GM18907 (cell line): Measurements from ENCODE around the gene BDKRB2.

ENCODE experiments used
- ATAC-seq: cut with Tn5 transposase; IDR thresholded peaks from one replicate; pipeline ENCODE4 v1.9.1; 2021; ENCODE audit warnings: mild to moderate bottlenecking, moderate library complexity; ENCODE audit not compliant: unreplicated experiment

The BDKRB2 gene

DNA sequence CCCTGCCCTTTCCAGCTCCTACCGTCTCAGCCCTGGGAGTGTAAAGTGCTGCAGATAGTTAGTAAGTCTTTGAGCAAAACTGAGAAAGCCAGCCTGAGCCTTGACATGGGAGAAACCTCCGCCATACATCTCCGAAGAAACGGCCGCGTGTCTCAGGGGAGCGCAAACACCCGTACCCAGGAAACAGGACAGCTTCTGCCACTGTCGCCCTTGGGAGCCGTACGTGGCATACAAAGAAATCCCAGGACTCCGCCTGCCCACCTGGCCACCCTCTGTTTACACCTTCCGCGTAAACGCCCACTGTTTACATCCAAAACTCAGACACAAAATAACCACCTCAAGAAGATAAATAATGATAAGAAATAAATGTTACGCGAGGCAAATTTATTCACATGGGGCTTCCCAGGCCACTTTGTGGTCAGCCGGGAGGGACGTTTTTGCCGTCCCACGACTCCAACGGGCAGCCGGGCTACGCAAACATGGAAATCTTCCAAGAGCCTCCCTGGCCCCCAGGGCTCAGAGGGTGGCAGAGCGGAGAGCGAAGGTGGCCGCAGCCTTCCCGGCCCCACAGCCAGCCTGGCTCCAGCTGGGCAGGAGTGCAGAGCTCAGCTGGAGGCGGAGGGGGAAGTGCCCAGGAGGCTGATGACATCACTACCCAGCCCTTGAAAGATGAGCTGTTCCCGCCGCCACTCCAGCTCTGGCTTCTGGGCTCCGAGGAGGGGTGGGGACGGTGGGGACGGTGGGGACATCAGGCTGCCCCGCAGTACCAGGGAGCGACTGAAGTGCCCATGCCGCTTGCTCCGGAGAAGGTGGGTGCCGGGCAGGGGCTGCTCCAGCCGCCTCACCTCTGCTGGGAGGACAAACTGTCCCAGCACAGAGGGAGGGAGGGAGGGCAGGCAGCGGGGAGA, at the start of gene BDKRB2:
BDKRB2 (plus strand) TSS at position 689 of the 908 bp plus-strand sequence. CDS start 32,269 bp downstream, outside the sequence.
- no peak for ATAC-seq

DNA sequence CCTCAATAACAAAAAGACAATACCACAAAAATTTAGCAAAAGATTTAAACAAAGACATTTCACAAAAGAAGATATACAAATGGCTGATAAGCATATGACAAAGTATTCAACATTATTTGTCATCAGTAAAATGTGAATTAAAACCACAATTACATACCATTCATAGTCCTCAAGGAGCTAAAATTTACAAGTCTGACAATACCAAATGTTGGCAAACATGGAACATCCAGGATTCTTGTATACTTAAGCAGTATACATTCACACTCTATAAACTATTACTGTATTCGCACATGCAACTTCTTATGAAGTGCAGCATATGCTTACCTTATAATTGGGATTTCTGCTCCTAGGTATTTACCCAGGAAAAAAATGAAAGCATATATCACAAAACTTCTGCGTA, 49.7 kb upstream of the BDKRB2 start:
- ATAC-seq: no peak

DNA sequence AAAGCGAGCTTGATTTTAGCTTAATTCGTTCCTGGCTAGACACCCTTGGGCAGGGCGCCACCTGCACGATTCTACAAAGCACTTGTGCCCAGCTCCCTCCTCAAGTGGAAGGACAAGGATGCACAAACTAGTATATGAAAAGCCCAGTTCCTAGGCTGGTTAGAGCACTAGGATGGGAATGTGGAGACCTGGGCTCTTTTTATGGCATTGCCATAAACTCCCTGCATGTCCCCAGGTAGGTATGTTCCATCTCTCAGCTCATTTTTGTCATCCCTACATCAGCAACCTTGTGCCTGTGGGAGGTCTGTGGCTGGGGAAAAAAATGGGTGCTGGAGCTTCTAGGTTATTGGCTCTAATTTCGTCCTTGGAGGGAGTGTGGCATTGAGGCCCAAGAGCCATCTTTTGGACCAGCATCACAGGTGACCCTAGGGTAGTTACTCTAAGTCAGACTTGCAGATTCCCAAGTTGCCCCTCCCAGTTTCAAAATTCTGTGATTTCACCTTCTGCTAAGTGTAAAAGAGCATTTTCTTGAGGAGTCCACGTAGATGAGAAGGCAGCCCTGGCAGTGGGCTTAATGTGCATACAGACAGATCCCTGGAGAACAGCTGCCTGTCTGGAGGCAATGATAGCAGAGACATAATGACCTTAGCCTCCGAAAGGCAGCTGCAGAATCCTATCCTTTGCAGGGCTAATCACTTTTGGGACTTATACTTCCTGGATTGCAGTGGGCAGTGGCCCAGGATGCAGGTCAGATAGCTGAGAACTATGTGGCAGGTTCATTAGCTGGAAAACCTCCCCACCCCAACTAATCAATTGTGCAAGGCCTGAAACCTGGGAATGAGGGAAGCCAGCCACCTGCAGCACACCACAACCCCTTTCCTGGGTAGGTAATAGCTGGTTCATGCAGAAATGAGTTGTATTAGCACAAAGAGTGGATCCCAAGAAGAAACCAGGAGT, 47.6 kb upstream of the BDKRB2 start:
- no peak for ATAC-seq

DNA sequence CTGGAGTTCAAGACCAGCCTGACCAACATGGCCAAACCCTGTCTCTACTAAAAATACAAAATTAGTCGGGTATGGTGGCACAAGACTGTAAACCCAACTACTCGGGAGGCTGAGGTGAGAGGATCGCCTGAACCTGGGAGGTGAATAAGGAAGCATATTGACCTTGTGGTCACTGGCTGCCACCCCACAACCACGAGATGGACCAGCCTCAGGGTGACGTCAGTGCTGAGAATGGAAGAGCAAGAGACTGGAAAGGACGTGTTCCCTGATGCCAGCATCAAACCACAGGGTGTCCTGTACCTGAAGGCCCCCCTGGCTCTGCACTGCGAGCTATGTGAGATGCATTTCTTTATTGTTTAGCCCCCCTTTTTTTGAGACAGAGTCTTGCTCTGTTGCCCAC, 45.9 kb upstream of the BDKRB2 start:
- no peak for ATAC-seq

DNA sequence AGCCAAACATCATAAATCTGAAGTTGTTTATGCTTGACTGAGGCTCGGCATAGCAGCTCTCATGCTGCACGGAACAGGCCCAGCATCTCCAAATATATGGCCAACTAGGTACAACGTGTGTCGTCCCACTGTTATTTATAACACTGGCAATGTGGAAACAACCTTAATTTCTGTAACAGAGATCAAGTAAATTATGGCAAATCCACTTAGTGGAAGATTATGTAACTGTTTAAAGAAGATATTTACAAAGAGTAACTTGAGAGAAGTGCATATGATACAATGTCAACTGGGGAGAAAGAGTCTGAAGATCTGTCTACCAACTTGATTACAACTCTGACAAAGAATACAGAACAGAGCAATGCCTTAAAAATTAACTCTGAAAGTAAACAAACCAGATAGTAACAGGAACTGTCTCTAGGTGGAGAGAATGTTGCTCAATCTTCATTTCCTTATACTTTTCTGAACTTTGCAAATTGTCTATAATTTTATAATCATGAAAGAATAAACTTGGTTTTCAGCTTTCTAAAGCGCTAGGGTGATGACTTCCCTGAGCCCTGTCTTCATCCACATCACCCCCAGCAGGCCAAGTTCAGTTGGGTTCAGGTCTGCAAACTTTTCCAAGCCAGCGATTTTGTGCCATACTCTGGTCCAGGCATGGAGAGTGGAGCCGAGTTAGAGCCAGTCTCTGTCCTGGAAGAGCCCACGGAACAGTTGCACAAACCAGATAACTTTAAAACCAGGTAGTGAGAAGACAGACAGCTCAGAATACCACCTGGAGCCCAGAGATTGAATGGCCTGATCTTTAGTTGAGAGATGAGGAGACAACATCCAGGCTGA, 44.3 kb upstream of the BDKRB2 start:
- ATAC-seq: no peak

DNA sequence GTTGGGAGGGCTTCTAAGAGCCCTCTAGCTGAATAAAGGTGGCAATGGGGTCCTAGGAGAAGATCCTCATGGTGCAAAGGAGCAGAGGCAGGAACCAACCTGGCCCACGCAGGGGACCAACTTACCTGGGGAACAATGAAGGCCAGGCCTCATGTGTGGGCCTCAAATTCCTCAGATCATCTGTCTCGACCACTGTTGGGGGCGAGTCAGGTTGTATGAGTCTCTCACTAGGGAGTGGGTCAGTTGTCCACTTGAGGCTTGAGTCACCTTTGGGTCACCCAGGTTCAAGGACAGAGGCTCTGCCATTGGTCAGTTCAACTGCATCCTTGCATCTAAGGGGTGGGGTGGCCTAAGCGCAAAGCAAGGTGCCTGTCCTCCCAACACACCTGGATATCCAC, 43.7 kb upstream of the BDKRB2 start:
- ATAC-seq: no peak

DNA sequence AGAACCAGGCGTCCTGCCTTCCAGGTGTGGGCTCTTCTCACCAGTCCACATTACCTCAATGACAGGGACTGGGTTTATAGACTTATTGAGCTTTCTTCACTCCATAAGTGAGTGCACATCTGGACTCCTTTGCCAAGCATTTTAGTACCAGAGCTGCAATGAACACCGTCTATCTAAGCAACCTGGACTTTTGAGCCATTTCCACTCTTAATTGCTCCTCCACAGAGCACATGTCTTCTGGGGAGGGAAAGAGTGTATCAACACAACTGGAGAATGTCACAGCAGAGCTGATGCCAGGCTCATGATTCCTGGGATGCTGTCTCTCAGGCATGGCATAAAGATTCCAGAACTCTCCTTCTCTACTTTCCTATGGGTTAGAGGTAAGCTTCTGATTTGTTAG, 43.0 kb upstream of the BDKRB2 start:
- ATAC-seq: no peak

DNA sequence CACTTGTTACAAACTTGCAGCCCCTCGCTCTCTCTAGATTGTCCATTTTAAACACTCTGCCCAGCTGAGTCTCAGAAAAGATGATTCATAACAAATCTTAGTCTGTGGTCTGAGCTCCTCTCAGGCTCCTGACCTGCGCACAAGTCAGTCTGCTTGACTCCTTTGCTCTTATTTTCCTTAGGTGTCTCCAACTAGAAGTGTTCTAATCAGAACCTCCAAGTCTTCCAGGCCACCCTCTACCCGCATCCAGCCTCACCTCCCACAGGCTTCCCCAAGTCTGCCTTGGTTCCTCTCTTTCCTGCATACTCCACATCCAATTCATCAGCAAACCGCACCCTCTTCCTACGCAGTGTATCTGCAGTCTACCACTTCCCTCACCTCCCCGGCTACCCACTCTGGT, 42.4 kb upstream of the BDKRB2 start:
- ATAC-seq: no peak

DNA sequence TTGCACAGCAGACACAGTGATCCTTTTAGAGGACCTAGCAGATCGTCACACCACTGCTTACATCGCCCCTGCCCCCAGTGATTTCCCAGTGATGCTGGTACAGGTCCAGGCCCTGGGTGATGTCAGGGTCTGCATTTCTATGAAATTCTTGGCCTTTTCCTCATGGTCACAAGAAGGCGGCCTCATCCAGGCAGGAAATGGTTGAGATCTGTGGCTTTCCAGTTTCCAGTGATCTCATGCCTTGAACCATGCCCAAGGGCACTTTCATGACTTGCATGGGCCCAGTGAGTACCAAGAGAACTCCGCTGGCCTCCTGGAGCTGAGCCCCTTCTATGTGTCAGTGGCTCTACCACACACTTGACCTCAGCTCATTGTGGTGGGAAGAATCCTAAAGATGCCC, 41.9 kb upstream of the BDKRB2 start:
- ATAC-seq: no peak

DNA sequence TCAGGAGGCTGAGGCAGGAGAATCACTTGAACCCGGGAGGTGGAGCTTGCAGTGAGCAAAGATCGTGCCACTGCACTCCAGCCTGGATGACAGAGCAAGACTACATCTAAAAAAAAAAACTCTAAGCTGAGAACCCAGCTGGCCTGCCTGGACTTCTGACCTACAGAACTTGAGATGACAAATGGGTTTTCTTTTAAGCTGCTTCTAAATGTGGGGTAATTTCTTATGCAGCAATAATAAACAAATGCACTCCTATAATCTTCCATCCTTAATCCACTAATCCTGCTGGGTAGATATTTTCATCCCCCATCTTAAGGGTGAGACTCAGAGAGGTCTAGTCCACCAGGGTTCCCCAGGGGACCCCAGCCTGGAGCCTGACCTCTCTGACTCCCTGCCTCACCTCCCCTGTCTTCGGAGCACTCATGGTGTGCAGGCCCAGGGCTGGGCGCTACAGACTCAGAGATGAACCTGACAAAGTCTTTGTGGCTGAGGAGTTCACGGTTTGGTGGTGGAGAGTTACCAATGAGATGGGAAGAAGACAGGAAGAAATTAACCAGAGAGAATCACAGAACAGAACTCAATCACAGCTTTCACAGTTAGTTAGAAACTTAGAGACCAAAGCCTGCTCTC, 39.7 kb upstream of the BDKRB2 start:
- ATAC-seq: no peak

DNA sequence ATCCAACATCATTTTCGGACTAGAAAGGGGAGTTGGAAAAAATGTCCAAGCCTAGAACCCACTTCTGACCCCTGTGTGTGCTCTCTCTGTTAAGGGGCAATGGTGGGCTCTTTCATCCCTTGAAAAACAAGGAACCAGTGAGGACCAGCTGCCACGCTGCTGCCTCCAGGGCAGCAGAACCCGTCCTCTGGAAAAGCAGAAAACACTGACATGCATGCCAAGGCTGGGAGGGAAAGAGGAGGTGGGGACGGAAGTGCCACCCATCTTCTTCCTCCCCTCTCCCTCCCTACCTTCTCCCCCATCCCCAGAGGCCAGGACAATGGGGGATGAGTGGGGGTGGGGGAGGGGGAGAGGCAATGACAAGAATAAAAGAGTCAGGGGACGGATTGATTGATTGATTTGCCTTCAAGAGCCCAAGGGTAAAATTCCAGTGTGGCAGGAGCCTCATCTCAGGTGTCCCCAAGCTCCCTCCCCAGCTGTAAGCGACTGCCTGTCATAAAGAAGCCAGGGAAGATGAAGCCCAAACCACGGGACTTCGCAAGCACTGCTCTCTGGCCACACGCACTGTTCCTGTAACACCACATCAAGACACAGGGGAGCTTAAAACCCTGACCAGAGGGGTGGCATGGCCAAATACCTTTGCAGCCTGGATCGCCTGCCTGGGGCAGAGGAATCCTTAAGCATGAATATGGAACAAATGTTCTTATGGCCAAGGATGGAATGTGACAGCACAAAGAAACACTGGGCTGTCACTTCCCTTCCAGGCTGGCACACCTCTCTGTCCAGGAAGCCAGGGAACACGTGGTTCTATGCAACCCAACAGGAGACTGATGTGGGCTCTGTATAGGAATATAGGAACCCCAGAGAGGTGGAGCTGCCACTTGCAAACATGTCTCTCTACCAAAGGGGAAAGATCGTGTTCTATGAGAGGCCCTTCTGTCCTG, 38.9 kb upstream of the BDKRB2 start:
- ATAC-seq: no peak

DNA sequence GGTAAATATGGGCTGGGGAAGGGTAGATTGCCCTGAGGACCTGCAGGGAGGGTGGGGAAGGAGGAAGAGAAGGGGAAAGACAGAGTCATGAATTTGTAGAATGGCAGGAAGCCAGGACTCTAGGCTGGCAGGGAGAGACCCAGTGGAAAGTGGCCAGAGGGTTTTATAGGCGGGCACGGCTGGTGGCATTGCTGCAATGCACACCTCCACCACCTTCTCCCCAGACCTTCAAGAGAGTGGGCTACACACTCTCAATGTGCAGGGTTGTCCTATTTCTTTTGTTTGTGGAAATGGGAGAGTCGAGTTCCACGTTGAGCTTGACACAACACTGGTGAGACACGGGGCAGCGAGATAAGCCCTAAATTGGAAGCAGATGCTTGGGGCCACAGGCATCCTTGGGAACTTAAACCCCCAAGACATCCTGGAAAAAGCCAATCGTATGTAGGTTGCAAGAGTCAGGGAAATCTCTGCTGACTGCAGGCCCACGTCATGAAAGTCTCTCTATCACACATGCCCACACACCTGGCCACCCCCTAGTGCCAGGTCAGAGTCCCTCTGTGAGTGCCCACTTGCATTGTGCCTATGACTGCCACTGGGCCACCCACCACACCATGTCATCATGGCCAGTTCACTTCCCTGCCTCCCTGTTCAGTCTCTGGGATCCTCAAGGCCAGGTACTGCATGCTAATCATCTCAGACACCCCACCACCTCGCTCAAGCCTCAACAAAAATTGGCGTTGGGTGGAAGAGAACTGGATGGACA, 38.0 kb upstream of the BDKRB2 start:
- no peak for ATAC-seq

DNA sequence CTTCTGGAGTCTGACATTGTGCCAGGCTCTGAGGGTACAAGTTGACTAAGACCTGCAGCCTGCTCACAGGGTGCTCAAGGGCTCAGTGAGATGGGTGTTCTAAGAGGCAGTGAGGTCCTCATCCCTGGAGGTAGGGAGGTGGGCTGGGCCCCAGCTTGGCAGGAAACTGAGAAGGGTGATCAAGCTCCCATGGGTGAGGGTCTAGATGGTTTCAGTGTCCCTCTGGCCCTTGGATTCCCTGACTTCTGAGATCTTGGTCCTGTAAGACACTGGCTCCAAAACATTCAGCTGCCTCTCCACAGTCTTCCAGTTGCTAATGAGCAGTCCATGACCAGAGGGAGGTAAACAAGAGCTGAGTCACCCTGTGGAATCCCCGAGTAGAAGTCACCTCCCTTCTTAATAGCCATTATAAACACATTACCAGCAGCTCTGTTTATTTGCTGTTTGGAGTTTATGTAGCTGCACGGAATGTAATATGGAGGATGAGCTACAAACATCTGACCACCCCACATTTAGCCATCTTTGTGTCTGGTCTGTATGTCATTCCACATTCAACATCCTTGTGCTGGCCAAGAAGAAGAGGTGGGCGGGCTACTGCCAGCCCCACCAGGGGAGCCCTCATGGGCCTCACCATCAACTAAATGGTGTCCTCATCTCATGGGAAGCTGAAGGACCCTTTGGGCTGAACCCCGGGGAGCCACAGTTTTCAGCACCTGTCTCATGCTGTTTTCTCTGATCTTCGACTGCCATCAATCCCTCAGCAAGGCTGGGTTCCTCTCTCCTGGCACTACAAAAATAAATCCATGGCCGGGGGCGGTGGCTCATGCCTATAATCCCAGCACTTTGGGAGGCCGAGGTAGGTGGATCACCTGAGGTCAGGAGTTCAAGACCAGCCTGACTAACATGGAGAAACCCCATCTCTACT, 37.2 kb upstream of the BDKRB2 start:
- ATAC-seq: no peak

DNA sequence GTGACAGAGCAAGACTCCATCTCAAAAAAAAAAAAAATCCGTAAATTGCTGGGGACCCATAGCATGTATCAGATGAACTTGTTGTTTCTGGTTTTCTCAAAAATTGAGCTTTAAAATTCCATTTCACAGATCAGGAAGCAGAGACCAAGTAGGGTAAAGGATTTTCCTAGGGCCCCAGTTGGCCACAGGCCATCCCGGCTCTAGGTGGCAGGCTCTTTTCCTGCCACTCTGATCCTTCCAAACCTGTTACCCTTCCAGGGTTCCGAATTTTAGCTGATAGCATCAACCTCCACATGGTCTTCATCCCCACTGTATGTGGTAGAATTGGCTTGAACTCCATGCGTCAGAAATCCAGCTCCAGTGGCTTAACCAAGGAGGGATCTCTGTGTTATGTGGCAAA, 36.1 kb upstream of the BDKRB2 start:
- no peak for ATAC-seq

DNA sequence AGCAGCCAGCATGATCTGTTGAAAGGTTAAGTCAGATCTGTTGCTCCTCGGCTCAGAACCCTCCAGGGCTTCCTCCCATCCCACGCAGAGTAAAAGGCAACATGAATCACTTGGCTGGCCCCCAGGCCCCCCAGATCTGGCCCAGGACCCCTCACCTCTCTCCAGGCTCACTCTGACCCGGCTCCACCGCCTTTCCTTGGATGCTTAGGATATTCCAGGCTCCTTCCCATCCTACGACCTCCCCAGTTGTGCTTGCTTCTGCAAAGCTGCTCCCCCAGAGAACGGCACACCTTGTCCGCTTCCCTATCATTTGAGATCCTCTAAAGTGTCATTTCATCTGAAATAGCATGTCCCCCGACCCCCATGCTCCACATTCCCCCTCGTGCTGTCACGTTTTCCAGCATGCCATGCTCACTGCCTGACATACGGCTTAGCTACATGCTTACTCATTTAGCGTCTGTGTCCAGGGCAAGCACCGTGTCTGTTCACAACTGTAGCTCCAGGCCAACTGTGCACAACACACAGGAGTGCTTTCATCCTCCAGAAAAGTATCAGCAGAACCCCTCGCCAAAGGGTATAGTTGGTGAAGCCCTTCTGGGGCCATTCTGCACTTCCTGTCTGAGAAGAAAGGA, 33.6 kb upstream of the BDKRB2 start:
- ATAC-seq: no peak

DNA sequence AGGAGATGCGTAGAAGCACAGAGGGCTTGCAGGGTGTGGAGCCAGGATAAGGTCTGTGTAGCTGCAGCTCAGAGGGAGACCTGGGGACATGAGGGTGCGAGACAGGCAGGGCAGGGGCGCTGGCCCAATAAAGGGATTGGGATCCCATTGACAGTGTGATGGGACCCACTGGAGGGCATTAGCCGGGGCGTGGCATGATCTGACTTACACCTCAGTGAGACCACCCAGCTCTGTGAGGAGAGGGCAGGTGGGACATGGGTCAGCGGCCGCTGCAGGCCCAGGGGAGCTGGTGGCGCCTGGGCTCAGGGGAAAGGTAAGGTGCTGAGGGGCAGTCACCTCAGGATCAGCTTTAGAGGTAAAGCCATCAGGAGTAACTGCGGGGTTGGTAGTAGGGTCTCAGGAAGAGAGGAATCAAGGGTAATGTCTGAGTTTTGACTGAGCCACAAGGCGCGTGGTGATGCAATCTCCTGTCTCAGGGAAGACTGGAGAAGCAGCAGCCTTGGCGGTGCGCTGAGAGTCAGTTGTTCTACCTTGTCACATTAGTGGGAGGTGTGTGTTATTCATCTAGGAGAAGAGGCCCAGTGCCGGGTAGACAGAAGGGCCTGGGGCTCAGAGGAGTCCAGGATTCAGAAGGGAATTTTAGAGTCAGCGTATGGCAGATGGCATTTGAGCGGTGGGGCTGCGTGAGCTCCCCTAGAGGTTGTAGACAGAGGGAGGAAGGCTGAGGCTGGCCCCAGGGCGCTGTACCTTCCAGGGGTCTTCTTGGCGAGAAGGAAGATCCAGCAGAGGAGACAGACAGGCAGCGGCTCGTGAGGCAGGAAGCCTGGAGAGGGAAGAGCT, 30.8 kb upstream of the BDKRB2 start:
- ATAC-seq: no peak
